NCI-H748 treated with DMSO at 0.1 percent for 48 hours (cell line): ENCODE data around the gene ACTMAP.
"Not testable (repeated sequence)": the region's sequence is repeated elsewhere in the genome, so short reads cannot be mapped to it uniquely, and the experiment has no call there.

ENCODE experiments used
- DNase-seq: peaks from one replicate; lab custom pipeline; 2025; lab: John Stamatoyannopoulos, UW

The ACTMAP gene

GRCh38 chr19:40742886-40743285, 7.4 kb downstream of the ACTMAP start:
- no peak for DNase-seq

GRCh38 chr19:40742477-40742876, 7.8 kb downstream of the ACTMAP start:
- no peak for DNase-seq

DNA sequence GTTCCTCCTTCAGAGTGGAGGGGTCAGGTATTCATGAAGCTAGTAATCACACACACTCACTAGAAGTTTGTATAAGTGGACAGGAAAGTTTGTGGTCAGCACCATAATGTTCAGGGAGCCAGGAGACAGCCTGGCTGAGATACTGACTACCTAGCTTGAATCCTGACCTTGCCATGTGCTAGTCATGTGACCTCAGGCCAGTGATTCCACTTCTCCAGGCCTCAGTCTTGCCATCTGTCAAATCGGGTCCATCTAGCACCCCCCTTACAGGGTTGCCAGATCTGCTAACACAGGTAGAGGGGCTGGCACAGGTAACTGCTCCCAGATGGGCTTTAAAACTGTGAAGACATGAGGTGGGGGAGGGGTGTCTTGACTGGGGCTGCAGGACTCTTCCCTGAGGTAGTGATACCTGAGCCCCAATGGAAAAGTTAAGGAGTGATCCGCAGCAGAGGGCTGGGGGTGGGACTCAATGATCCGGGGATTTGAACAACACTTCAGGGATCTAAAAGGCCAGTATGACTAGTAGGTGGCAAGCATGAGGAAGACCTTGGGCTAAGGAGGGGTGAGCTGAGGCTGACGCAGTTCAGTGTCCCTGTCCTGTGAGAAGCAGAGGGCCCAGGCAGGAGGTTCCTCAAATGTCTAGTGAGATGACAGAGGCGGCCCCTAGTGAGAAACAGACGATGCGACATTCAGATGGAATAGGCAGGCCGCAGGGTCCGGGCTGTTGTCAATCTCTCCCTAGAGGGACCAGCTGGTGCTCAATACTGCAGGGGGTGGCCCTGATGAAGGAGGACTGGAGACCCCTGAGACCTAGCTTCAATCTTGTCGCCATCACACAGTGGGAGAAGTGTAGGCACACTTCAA, 8.5 kb downstream of the ACTMAP start:
- DNase-seq, result no peak

- DNase-seq, result no peak
These were observed 9.5 kb downstream of the ACTMAP start for GRCh38 chr19:40740747-40741146.

DNA sequence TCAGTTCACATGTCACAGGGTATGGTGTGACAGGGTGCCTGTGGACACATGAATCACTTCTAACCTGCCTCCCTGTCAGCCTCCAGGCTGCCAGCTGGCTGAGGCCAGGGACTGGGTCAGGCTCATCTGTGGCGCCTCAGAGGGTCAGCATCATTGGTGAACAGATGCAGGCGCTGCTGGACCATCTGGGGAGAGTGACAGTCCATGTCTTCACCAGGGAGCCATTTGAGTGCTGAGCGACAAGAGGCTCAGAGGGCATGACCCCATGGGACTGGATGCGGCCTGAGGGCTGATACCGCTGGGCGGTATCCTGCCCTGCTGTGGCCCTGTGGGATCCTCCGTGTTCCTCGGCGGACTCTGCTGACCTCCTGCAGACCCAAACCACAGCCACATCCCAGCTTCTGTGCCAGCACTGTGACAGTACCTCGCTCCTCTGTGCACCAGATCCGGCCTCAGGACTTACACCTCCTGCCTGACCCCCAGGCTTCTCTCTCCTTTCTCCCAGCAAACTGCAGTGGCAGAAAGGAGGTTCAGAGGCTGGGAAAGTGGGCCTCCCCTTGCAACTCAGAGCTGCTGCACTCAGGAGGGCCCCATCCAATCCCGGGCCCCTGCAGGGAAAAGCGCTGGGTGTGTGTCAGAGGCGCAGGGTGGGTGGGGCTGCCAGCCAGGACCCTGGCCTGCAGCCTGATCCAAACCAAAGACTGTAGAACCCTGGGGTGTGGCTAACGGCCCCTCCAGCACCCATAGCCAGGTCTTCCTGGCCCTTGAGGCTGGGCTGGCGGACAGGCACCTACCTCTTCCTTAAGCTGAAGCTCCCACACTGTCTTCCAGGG, 10.2 kb downstream of the ACTMAP start:
- DNase-seq, result no peak

DNA sequence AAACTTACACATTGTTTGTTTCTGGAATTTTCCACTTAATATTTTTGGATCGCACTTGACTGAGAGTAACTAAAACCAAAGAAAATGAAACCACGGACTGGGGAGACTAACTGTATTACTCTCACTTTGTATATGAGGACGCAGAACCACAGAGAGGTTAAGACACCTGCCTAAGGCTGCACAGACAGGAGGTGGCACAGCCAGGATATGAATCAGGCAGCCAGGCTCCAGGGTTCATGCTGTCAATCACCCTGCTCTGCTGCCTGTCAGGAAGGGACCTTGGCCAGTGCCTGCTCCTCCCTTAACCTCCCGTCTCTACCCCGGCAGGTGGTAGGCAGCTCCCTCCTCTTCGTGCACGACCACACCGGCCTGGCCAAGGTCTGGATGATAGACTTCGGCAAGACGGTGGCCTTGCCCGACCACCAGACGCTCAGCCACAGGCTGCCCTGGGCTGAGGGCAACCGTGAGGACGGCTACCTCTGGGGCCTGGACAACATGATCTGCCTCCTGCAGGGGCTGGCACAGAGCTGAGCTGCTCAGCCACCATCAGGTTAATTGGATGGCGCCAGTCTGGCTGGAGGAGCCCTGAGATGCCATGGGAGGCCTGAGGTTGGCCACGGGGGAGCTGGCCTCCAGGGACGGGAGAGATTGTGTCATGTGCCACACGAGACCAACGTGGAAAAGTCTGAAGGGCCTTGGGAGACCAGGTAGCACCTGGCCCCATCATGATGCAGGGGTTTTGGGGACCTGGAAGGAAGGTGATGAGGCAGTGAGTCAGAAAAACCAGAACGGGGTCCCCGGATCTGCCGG, 11.0 kb downstream of the ACTMAP start:
- no peak for DNase-seq

DNA sequence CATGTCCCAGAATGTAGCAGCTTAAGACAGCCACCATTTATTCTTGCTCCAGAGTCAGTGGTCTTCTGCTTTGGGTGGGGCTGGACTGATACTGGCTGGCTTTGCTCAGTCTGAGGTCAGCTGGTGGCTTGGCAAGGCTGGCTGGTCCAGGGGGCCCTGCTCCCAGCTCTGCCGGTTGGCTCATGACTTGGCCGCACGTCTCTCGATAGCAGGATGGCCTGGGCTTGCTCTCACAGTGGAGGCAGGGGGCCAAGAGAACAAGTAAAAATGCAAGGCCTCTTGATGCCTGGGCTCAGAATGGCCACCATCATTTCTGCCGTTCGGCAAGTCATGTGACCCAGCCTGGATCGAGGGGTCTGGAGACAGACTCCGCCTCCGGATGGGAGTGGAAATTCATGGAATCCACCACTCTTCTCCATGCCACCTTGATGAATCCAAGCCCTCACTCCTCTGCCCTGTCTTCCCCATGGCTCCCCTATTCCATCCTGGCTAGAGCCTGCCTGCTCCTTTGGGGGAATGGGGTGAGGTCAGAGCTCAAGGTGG, 13.1 kb downstream of the ACTMAP start:
- DNase-seq, result no peak

DNA sequence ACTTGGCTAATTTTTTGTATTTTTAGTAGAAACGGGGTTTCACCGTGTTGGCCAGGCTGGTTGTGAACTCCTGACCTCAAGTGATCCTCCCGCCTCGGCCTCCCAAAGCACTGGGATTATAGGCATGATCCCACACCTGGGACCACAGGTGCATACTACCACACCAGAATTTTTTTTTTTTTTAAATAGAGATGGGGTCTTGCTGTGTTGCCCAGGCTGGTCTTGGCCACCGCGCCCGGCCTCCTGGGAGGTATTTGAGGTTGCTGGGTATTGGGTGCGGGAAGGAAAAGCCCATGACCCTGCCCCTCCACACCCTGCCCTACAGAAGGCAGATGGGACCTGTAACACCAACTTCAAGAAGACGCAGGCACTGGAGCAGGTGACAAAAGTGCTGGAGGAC, 13.6 kb downstream of the ACTMAP start:
- DNase-seq, result no peak

DNA sequence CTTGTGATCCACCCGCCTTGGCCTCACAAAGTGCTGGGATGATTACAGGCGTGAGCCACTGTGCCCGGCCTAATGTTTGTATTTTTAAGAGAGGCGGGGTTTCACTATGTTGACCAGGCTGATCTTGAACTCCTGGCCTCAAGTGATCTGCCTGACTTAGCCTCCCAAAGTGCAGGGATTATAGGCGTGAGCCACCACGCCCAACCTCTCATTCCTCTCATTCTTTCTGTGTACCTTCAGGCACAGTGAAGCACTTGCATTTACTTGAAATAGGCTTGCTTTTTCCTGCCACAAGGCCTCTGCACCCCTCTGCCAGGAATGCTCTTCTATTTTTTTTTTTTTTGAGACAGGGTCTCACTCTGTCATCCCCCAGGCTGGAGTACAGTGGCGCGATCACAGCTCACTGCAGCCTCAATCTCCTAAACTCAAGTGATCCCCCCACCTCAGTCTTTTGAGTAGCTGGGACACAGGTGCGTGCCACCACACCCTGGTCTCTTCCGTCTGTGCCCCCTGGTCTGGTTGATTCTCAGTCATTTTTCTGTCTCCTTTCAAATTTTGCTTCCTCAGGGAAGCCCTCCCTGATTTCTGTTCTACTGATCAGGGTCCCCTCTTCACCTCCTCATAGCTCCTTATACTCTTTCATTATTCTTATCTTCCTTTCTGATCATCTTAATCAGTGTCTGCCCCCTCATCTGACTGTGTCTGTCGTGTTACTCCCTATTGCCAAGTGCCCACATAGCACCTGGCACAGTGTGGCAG, 15.1 kb downstream of the ACTMAP start:
- DNase-seq, result no peak

DNA sequence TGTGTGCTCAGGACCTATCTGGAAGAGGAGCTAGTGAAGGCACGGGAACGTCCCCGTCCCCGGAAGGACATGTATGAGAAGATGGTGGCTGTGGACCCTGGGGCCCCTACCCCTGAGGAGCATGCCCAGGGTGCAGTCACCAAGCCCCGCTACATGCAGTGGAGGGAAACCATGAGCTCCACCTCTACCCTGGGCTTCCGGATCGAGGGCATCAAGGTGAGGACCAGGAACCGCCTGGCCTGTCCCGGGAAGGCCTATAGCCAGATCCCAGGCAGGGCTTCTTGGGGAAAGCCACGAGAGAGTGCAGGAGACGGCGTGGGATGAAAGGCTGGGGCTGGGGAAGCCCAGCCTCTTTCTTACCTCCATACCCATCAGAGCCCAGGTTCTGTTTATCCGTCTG, 17.1 kb downstream of the ACTMAP start:
- DNase-seq, result no peak

- DNase-seq, result not testable (repeated sequence)
These were observed 18.0 kb downstream of the ACTMAP start for GRCh38 chr19:40732304-40732703.

DNA sequence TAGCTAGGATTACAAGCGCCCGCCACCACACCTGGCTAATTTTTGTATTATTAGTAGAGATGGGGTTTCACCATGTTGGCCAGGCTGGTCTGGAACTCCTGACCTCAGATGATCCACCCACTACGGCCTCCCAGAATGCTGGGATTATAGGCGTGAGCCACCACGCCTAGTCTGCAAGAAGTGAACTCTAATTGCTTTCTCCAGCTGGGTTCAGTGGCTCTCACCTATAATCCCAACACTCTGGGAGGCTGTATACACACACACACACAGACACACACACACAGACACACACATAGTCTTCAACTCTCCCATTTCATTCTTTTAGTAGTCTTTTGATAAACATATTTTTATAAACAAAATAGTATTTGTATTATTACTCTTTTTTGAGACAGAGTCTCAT, 20.2 kb downstream of the ACTMAP start:
- not testable (repeated sequence) for DNase-seq

DNA sequence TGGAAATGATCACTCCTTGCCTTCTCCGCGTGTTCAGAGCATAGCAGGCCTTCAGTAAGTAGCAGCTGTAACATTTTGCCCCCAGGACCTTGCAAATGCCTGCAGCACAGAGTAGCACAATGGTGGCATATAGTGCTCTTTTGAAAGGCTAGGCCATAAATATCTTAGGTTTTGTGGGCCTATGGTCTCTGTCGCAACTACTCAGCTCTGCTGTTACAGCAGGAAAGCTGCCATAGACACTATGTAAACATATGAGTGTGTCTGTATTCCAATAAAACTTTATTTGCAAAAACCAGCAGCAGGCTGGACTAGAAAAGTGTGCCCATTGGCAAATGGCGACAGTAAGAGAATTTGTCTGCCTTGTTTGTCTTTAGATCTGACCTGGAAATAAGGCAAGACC, 24.0 kb downstream of the ACTMAP start:
- no peak for DNase-seq

DNA sequence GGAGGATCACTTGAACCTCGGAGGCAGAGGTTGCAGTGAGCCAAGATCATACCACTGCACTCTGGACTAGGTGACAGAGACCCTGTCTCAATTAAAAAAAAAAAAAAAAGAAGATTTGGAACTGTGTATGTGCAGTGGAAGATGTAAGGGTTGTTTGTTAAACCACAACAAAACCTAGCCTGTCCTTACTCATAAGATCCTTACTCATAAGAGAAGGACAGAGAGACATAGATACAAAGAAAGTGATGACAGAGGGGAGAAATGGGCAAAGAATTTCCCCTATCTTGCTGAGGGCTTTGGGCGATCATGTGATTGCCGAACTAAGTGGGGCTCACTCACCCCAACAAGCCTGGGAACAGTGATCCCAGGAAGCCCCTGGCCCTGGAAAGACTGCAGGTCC, 25.4 kb downstream of the ACTMAP start:
- DNase-seq, result no peak

GRCh38 chr19:40724315-40724714, 26.0 kb downstream of the ACTMAP start:
- no peak for DNase-seq

GRCh38 chr19:40723661-40724254, 26.5 kb downstream of the ACTMAP start:
- no peak for DNase-seq

GRCh38 chr19:40721936-40722661, 28.2 kb downstream of the ACTMAP start:
- DNase-seq, result no peak

DNA sequence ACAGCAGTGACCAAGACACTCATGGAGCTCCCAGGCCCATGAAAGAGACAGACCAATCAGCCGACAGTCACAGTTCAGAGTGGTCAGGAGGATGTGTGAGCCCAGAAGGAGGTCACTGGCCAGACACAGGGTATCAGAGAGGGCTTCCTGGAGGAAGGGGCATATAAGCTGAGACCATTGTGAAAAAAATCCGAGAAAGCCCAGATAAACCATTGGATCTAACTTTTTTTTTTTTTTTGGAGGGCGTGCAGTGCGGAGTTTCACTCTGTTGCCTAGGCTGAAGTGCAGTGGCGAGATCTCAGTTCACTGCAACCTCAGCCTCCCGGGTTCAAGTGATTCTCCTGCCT, 29.2 kb downstream of the ACTMAP start:
- DNase-seq, result no peak

GRCh38 chr19:40719414-40719894, 30.8 kb downstream of the ACTMAP start:
- DNase-seq, result no peak

DNA sequence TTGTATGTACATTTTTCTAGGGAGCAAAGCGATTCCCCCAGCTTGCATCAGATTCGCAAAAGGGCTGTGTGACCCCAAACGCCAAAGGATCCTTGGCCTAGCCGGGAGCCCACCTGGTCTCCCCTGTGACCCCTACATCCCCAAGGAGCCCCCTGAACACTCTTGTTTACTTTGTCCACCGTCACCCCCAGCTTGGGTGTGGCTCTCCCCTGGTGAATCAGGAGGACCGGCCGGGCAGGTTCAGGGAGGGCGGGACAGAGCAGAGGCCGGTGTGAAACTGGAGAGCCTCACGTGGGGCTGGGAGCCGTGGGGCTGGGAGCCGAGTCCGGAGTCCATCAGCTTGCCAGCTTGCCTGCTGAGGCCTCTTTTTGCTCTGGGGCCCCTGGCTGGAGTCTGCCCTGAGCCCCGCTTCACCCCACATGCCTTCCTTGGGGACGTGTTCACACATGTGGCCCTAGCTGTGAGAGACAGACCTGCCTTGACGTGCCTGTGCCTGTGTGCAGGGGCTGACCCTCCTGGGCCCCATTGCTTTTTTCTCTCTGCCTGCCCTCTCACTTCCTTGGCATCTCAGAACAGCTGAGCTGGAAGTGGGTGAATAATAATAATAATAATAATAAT, 31.4 kb downstream of the ACTMAP start:
- peak; percentile 6 for DNase-seq
